CMK (cell line): ENCODE data around the gene OR7A10.

Experiments used
- DNase-seq: peaks from one replicate; pipeline ENCODE4 v3.0.0-alpha.2; 2010; ENCODE audit warnings: low read depth

OR7A10 gene

DNA sequence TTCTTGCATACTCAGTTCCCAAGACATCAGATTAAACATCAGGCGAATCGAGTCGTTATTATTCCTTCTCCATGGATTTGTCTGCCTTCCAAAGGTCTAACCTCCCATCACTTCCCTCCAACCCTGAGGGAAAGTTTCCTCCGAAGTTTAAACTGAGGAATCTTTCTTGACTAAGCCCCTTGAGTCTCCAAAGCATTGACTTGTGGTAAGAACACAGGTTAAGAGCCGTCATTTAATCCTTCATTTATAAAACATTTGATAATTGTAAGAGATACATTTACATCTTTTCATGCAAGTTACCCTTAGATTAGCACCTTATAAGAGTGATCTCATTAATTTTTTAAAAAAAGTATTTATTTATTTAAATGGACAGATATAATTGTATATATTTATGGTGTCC, at the start of gene OR7A10:
Gene OR7A10 (minus strand): TSS at position 101 of the 400 bp plus-strand sequence. CDS start 7,045 bp downstream, outside the sequence.
- no peak for DNase-seq

DNA sequence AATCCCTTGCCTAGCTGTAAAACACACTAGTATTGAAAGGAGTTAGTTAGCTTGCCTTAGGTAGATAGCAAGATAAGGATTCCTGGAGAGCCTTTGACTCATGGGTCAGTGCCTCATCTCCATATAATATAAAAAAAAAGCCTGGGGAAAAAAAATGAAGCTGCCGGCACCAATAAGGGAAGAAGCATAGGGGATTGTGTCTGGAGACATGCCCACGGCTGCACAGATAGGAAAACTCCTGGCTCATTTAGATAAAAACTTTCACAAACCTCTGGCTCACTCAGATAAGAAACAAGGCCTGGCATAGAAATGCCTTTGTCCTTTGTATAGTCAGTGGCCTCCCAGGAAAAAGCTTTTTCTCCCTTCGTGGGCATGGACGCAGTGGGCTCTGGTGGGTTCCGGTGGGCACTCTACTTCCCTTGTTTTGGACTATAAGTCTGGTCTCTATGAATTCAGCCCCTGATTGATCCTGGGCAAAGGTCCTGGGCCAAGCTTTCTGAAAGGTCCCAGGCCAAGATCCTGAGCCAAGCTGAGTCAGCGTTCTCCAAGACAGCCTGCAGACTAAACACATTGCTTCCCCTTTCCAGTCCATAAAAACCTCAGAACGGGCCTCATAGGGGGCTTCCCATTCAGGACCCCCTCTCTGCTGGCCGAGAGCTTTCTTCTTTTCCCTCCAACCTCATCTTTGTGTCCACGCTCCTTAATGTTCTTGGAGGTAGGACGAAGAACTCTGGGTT, 42.1 kb upstream of the OR7A10 start:
- DNase-seq, result peak; percentile 66

- DNase-seq, result no peak
Observed at GRCh38 chr19:14889994-14890642, 41.4 kb upstream of the OR7A10 start.

DNA sequence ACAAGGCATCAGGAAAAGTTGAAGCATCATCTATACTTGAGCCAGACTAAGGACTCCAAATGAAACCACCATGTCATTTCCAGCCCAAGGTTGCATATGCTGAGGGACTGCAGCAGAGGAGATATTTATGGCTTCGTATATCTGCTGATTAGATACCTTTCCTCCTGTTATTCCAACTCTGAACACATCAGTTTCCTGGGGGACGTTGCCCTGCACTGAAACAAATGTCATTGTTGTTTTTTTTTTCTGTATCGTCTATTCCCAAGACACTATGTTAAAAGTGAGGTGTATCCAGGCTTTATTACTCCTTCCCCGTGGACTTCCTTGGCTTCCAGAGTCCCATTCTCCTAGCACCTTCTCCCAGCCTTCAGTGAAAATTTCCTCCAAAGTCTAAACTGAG, 37.3 kb upstream of the OR7A10 start, which contains the start of gene OR7A17:
Gene OR7A17 (minus strand): TSS at position 101 of the 400 bp plus-strand sequence. CDS start 4,777 bp downstream, outside the sequence.
- no peak for DNase-seq

- no peak for DNase-seq
Observed at GRCh38 chr19:14871619-14872230, 23.0 kb upstream of the OR7A10 start.

DNA sequence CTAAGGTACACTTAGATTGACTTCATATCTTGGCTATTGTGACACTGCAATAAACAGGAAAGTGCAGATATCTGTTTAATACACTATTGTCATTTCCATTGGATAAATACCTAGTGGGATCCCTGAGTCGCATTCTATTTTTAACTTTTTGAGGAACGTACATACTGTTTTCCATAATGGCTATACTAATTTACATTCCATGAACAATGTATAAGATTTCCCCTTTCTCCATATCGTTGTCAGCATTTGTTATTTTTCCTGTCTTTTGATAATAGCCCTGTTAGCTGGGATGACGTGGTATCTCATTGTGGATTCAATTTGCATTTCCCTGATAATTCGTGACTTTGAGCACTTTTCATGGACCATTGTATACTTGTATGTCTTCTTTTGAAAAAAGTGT, 19.8 kb upstream of the OR7A10 start:
- no peak for DNase-seq

DNA sequence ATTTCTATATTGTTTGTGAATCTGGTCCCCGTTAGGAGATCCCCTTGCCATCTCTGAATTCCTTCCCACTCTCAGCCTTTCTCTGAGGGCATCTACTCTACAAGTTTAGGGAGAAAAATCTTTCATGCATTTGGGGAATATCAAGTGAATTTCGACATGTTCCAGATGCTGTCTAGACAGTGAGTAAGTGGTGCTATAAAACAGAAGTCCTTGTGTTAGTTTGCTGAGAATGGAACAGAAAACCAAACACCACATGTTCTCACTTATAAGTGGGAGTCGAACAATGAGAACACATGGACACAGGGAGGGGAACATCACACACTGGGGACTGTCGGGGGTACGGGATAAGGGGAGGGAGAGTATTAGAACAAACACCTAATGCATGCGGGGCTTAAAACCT, 5.1 kb downstream of the OR7A10 start:
- DNase-seq, result no peak

DNA sequence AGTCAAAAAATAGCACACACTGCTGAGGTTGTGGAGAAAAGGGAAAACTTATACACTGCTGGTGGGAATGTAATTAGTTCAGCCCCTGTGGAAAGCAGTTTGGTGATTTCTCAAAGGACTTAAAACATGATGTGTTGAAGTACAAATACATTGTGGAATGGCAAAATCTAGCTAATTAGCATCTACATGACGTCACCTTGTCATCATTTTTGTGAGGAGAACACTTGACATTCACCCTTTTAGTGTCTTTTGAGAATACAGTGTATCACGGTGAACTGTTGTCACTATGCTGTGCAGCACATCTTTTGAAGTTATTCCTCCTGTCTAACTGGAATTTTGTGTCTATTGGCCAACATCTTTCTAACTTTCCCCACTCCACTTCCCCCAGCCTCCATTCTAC, 5.6 kb downstream of the OR7A10 start:
- no peak for DNase-seq

DNA sequence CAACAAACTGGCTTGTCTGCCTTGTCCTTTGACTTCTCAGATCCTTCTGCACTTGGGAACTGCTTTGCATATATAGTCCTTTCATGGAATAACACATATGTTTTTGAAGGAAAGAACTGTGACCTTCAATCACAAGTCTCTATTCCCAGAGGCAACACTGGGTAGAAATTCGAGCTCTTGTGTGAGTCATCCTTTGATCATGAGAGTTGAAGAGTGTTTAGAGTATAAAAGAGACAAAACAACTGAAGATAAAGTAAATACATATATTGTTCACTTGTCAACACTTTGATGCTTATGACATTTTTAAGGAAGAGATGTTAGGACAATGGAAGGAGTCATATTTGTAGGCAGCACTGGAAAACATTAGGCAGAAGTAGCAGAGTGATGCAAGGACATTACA, 8.5 kb downstream of the OR7A10 start:
- no peak for DNase-seq

DNA sequence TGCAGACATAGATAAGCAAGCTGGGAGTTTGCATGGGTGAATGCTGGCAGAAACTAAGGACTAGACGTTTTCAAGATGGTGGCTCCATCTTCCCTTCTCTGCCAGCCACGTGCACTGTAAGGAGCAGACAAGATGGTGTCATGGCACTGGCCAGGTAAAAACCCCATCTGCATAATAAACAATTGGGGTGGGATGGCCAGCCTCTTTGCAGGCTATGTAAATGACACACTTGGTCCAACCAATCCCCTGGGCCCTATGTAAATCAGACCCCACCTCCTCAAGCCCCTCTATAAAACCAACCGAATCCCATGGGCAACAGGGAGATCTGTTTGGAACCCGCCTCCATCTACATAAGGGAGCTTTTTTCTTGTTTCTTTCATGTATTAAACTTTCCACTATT, 11.3 kb downstream of the OR7A10 start:
- DNase-seq, result no peak

DNA sequence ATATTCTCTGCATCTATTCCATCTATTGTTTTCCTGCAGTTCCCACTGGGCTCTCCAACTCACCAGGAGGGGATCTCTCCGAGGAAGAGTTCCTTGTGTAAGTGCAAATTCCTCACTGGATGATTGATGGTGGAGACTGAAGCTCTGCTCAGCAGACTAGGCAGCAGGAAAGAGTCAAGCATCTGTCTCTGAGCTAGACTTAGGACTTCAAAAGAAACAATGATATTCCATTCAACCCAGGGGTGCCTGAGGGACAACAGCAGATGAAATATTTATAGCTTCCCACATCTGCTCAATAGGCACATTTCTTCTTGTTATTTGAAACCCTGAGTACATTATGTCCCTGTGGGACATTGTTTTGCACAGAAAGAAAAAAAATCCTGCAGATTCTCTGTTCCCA, 13.7 kb downstream of the OR7A10 start, which contains the start of the genes OR7A5 and OR7C1:
Gene OR7A5 (minus strand): TSS at position 175 of the 400 bp plus-strand sequence. CDS start 6,944 bp downstream, outside the sequence.
Gene OR7C1 (minus strand): TSS at position 175 of the 400 bp plus-strand sequence. CDS start 35,049 bp downstream, outside the sequence.
- no peak for DNase-seq

DNA sequence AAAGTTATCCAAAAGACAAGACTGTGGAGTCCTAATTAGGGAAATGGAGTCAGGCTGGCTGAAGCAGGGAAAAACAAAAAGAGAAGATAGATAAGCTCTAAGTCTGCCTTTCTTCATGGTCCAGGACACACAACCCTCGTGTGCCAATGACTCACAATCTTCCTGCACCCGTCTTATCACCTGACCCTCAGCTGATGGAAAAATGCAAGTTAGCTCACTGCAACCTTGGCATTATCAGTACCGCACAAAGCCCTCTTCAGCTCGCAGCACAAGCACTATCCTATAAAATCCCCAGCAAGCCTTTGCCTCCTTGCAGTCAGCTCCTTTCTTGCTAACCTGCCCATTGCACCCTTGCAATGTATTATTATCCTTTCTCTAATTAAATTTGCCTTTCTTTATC, 18.0 kb downstream of the OR7A10 start:
- DNase-seq, result no peak

- no peak for DNase-seq
Observed at GRCh38 chr19:14826006-14826405, 22.7 kb downstream of the OR7A10 start.

GRCh38 chr19:14821937-14822336, 26.8 kb downstream of the OR7A10 start:
- DNase-seq, result no peak

DNA sequence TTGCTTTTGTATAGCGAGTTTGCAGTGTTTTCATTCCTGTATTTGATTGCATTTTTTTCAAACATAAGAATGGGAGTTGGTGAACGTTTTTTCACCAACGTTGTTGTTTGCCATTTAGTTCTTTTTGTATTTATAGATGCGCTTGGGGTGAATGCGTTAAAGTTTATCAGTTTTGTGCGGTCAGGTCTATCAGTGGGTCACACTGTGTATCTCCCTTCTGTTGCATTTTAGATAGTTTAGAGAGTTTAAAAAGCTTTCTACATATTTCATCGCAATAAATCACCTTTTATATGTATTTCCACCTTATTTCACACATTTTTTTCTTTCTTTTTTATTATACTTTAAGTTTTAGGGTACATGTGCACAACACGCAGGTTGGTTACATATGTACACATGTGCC, 30.1 kb downstream of the OR7A10 start:
- no peak for DNase-seq

- DNase-seq, result no peak
Observed at GRCh38 chr19:14817052-14817451, 31.7 kb downstream of the OR7A10 start.

DNA sequence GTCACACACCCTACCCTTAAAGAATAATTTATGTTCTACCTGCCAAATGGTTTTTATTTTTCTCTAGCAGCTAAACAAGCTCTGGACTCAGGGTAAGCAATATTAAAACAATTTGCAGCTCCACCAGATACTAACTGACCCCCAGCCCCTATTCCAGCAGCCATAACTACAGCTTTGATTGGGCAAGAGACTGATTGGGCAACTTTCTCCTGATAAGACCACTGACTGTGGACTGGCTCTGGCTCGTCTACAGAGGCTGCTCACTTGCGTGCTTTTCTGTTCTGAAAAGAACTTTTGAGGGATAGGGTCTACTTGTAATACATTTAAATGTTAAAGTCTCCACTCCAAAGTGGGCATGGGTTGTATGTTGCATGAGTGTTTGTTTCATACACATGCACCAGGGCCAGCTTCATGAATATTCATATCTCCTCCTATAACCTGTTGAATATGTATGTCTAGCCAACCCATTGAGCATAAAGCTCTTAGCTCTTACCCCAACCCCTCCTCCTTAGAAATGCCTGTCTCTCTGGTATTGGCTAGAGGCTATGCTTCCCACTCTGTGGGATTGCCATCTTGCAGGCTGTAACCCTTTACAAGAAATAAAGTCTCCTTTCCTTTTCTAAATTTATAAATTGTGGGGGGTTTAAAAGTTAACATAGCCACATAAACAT, 33.6 kb downstream of the OR7A10 start:
- no peak for DNase-seq

- no peak for DNase-seq
Observed at GRCh38 chr19:14809272-14810057, 39.3 kb downstream of the OR7A10 start.

- DNase-seq, result no peak
Observed at GRCh38 chr19:14804765-14805164, 44.0 kb downstream of the OR7A10 start.

GRCh38 chr19:14798760-14799159, 50.0 kb downstream of the OR7A10 start:
- no peak for DNase-seq

GRCh38 chr19:14796021-14796420, 52.7 kb downstream of the OR7A10 start:
- DNase-seq, result no peak
